Measurements from ENCODE around the gene POGLUT3.

Gene POGLUT3

GRCh38 chr11:108500721-108501120 lies 2.5 kb upstream of the POGLUT3 start:
- Histone ChIP-seq H3K4me1 (ENCODE audit: control extremely low read depth in 1 of 4, control insufficient read depth in 4 of 4, insufficient read depth in 4 of 4, low read length in 3 of 4) (peaks cover 0 to 20% (median 10%) of the 10 kb centered on the region in 4 experiments), H3K9me3 (ENCODE audit: control extremely low read depth in 1 of 5, control insufficient read depth in 4 of 5, insufficient read depth in 2 of 5, low read depth in 1 of 5, low read length in 4 of 5) (no peaks in the 10 kb centered on the region), H3K27me3 (replicated peaks in 2 of 5; ENCODE audit: control insufficient read depth in 4 of 5, insufficient read depth in 5 of 5, low read length in 4 of 5) (no peaks in the 10 kb centered on the region), H3K36me3 (ENCODE audit: control insufficient read depth in 4 of 4, insufficient read depth in 4 of 4, low read length in 3 of 4) (no peaks in the 10 kb centered on the region), H3K27ac (ENCODE audit: insufficient read depth in 1 of 2, low read depth in 1 of 2, low read length in 2 of 2, poor library complexity in 1 of 2, severe bottlenecking in 2 of 2) (no peak overlapping the region), H3K4me3 (ENCODE audit: control insufficient read depth in 1 of 7, extremely low read depth in 1 of 7, insufficient read depth in 4 of 7, low read depth in 2 of 7, low read length in 6 of 7) (no peak overlapping the region)
- ChIA-PET POLR2A (no interaction called here), CTCF (no interaction called here)
- 50% methylated on average over 1 of the region's 2 CpGs for WGBS (ENCODE audit: insufficient coverage)
- no peak for DNase-seq

- 100% methylated on average over 2 of the region's 4 CpGs for WGBS (ENCODE audit: insufficient coverage)
- Histone ChIP-seq H3K36me3 (ENCODE audit: control insufficient read depth in 4 of 4, insufficient read depth in 4 of 4, low read length in 3 of 4) (no peaks in the 10 kb centered on the region), H3K4me1 (ENCODE audit: control extremely low read depth in 1 of 4, control insufficient read depth in 4 of 4, insufficient read depth in 4 of 4, low read length in 3 of 4) (peaks cover 0 to 20% (median 10%) of the 10 kb centered on the region in 4 experiments), H3K27ac (ENCODE audit: insufficient read depth in 1 of 2, low read depth in 1 of 2, low read length in 2 of 2, poor library complexity in 1 of 2, severe bottlenecking in 2 of 2) (no peak overlapping the region), H3K4me3 (ENCODE audit: control insufficient read depth in 1 of 7, extremely low read depth in 1 of 7, insufficient read depth in 4 of 7, low read depth in 2 of 7, low read length in 6 of 7) (no peak overlapping the region), H3K27me3 (replicated peaks in 2 of 5; ENCODE audit: control insufficient read depth in 4 of 5, insufficient read depth in 5 of 5, low read length in 4 of 5) (no peaks in the 10 kb centered on the region), H3K9me3 (ENCODE audit: control extremely low read depth in 1 of 5, control insufficient read depth in 4 of 5, insufficient read depth in 2 of 5, low read depth in 1 of 5, low read length in 4 of 5) (no peaks in the 10 kb centered on the region)
- CTCF ChIA-PET = no interaction called here
- no peak for DNase-seq
- POLR2A ChIA-PET = no interaction called here
Observed at GRCh38 chr11:108500169-108500568, 2.0 kb upstream of the POGLUT3 start.

GRCh38 chr11:108498816-108499408 lies 728 bp upstream of the POGLUT3 start:
- DNase-seq = no peak
- H3K9me3 ChIP-seq (ENCODE audit: control extremely low read depth in 1 of 5, control insufficient read depth in 4 of 5, insufficient read depth in 2 of 5, low read depth in 1 of 5, low read length in 4 of 5) = no peaks in the 10 kb centered on the region
- peak overlapping the region in 1 of 2 experiments; percentile 88 for H3K27ac ChIP-seq (ENCODE audit: insufficient read depth in 1 of 2, low read depth in 1 of 2, low read length in 2 of 2, poor library complexity in 1 of 2, severe bottlenecking in 2 of 2)
- no peaks in the 10 kb centered on the region for H3K27me3 ChIP-seq (replicated peaks in 2 of 5; ENCODE audit: control insufficient read depth in 4 of 5, insufficient read depth in 5 of 5, low read length in 4 of 5)
- WGBS (ENCODE audit: insufficient coverage) = 84% methylated on average over 20 of the region's 29 CpGs
- peaks cover 0 to 7% (median 0%) of the 10 kb centered on the region in 4 experiments for H3K36me3 ChIP-seq (ENCODE audit: control insufficient read depth in 4 of 4, insufficient read depth in 4 of 4, low read length in 3 of 4)
- H3K4me1 ChIP-seq (ENCODE audit: control extremely low read depth in 1 of 4, control insufficient read depth in 4 of 4, insufficient read depth in 4 of 4, low read length in 3 of 4) = peaks cover 0 to 20% (median 10%) of the 10 kb centered on the region in 4 experiments
- ChIA-PET POLR2A (interaction anchor here (0.5 kb wide), 1 partner anchor 31 kb away, joined by 5 read pairs; no protein-coding TSS in a partner anchor), CTCF (no interaction called here)
- H3K4me3 ChIP-seq (ENCODE audit: control insufficient read depth in 1 of 7, extremely low read depth in 1 of 7, insufficient read depth in 4 of 7, low read depth in 2 of 7, low read length in 6 of 7) = peak overlapping the region; percentile 39 to 87 (median 75)

- Histone ChIP-seq H3K4me3 (ENCODE audit: control insufficient read depth in 1 of 7, extremely low read depth in 1 of 7, insufficient read depth in 4 of 7, low read depth in 2 of 7, low read length in 6 of 7) (peak overlapping the region; percentile 57 to 87 (median 75)), H3K36me3 (ENCODE audit: control insufficient read depth in 4 of 4, insufficient read depth in 4 of 4, low read length in 3 of 4) (peaks cover 0 to 7% (median 0%) of the 10 kb centered on the region in 4 experiments), H3K4me1 (ENCODE audit: control extremely low read depth in 1 of 4, control insufficient read depth in 4 of 4, insufficient read depth in 4 of 4, low read length in 3 of 4) (peaks cover 0 to 20% (median 10%) of the 10 kb centered on the region in 4 experiments), H3K27me3 (replicated peaks in 2 of 5; ENCODE audit: control insufficient read depth in 4 of 5, insufficient read depth in 5 of 5, low read length in 4 of 5) (no peaks in the 10 kb centered on the region), H3K27ac (ENCODE audit: insufficient read depth in 1 of 2, low read depth in 1 of 2, low read length in 2 of 2, poor library complexity in 1 of 2, severe bottlenecking in 2 of 2) (peak overlapping the region; percentile 67 to 88), H3K9me3 (ENCODE audit: control extremely low read depth in 1 of 5, control insufficient read depth in 4 of 5, insufficient read depth in 2 of 5, low read depth in 1 of 5, low read length in 4 of 5) (no peaks in the 10 kb centered on the region)
- POLR2A ChIA-PET = no interaction called here
- CTCF ChIA-PET = interaction anchor here (1.2 kb wide), 1 partner anchor 16 kb away, joined by 4 read pairs; no protein-coding TSS in a partner anchor
- peak; percentile 97 to 98 (median 98) for DNase-seq
- WGBS (ENCODE audit: insufficient coverage) = 3% methylated on average over 19 of the region's 30 CpGs
Observed at GRCh38 chr11:108497317-108498045, 703 bp downstream of the POGLUT3 start.

- DNase-seq = peak in 1 of 3 donors; percentile 1
- Histone ChIP-seq H3K27ac (ENCODE audit: insufficient read depth in 1 of 2, low read depth in 1 of 2, low read length in 2 of 2, poor library complexity in 1 of 2, severe bottlenecking in 2 of 2) (peak overlapping the region; percentile 67 to 88), H3K36me3 (ENCODE audit: control insufficient read depth in 4 of 4, insufficient read depth in 4 of 4, low read length in 3 of 4) (peaks cover 0 to 7% (median 0%) of the 10 kb centered on the region in 4 experiments), H3K9me3 (ENCODE audit: control extremely low read depth in 1 of 5, control insufficient read depth in 4 of 5, insufficient read depth in 2 of 5, low read depth in 1 of 5, low read length in 4 of 5) (no peaks in the 10 kb centered on the region), H3K4me3 (ENCODE audit: control insufficient read depth in 1 of 7, extremely low read depth in 1 of 7, insufficient read depth in 4 of 7, low read depth in 2 of 7, low read length in 6 of 7) (peak overlapping the region in 6 of 7 experiments; percentile 60 to 87 (median 80)), H3K4me1 (ENCODE audit: control extremely low read depth in 1 of 4, control insufficient read depth in 4 of 4, insufficient read depth in 4 of 4, low read length in 3 of 4) (peaks cover 0 to 20% (median 10%) of the 10 kb centered on the region in 4 experiments), H3K27me3 (replicated peaks in 2 of 5; ENCODE audit: control insufficient read depth in 4 of 5, insufficient read depth in 5 of 5, low read length in 4 of 5) (no peaks in the 10 kb centered on the region)
- WGBS (ENCODE audit: insufficient coverage) = 95% methylated on average over 7 of the region's 7 CpGs
- ChIA-PET CTCF (interaction anchor here (0.6 to 0.8 kb wide), 2 partner anchors 24 to 32 kb away, joined by 3 read pairs; no protein-coding TSS in a partner anchor), POLR2A (no interaction called here)
Observed at GRCh38 chr11:108496643-108497256, 1.4 kb downstream of the POGLUT3 start.

GRCh38 chr11:108495326-108495725 lies 2.9 kb downstream of the POGLUT3 start:
- no peak overlapping the region for H3K4me3 ChIP-seq (ENCODE audit: control insufficient read depth in 1 of 7, extremely low read depth in 1 of 7, insufficient read depth in 4 of 7, low read depth in 2 of 7, low read length in 6 of 7)
- POLR2A ChIA-PET = no interaction called here
- CTCF ChIA-PET = no interaction called here
- DNase-seq = no peak
- peaks cover 0 to 20% (median 10%) of the 10 kb centered on the region in 4 experiments for H3K4me1 ChIP-seq (ENCODE audit: control extremely low read depth in 1 of 4, control insufficient read depth in 4 of 4, insufficient read depth in 4 of 4, low read length in 3 of 4)
- H3K27me3 ChIP-seq (replicated peaks in 2 of 5; ENCODE audit: control insufficient read depth in 4 of 5, insufficient read depth in 5 of 5, low read length in 4 of 5) = no peaks in the 10 kb centered on the region
- no peaks in the 10 kb centered on the region for H3K9me3 ChIP-seq (ENCODE audit: control extremely low read depth in 1 of 5, control insufficient read depth in 4 of 5, insufficient read depth in 2 of 5, low read depth in 1 of 5, low read length in 4 of 5)
- H3K36me3 ChIP-seq (ENCODE audit: control insufficient read depth in 4 of 4, insufficient read depth in 4 of 4, low read length in 3 of 4) = peaks cover 0 to 7% (median 4%) of the 10 kb centered on the region in 4 experiments
- WGBS (ENCODE audit: insufficient coverage) = 100% methylated on average over 1 of the region's 3 CpGs
- no peak overlapping the region for H3K27ac ChIP-seq (ENCODE audit: insufficient read depth in 1 of 2, low read depth in 1 of 2, low read length in 2 of 2, poor library complexity in 1 of 2, severe bottlenecking in 2 of 2)

Data from common myeloid progenitor, CD34-positive (primary cell).